Measurements from ENCODE around the gene EYA3.

DNA sequence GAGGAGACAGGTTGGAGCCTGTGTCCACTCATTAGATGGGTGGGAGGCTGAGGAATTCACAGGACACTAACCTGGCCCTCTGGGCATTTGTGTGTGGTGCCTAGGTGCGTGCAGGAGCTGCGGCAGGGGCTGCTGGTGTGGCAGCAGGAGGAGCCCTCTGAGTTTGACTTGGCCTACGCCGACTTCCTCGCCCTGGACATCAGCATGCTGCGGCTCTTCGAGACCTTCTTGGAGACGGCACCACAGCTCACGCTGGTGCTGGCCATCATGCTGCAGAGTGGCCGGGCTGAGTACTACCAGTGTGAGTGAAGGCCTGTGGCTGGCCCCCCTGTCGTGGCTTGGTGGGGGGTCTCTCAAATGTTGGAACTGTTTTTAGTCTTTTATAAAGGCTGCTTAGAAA lies 125.0 kb downstream of the EYA3 start:
- TF ChIP-seq POLR2A (IDR thresholded peaks at IDR 0.05): no peak
- TF ChIP-seq, protein P1, sequence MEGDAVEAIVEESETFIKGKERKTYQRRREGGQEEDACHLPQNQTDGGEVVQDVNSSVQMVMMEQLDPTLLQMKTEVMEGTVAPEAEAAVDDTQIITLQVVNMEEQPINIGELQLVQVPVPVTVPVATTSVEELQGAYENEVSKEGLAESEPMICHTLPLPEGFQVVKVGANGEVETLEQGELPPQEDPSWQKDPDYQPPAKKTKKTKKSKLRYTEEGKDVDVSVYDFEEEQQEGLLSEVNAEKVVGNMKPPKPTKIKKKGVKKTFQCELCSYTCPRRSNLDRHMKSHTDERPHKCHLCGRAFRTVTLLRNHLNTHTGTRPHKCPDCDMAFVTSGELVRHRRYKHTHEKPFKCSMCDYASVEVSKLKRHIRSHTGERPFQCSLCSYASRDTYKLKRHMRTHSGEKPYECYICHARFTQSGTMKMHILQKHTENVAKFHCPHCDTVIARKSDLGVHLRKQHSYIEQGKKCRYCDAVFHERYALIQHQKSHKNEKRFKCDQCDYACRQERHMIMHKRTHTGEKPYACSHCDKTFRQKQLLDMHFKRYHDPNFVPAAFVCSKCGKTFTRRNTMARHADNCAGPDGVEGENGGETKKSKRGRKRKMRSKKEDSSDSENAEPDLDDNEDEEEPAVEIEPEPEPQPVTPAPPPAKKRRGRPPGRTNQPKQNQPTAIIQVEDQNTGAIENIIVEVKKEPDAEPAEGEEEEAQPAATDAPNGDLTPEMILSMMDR (IDR thresholded peaks at IDR 0.05): no peak

All from vagina (tissue), 2 donors.